Keratinocyte (primary cell): ENCODE measurements around the gene ULK4. TPM values are rescaled to one million over a fixed set of nuclear protein-coding genes. Genes with fewer than 3 reads are reported as not detected.

ENCODE experiments used
- DNase-seq: peaks from one replicate; pipeline ENCODE4 v3.0.0-alpha.2; 2011; ENCODE audit warnings: low read depth, missing footprints, low spot score
- FAIRE-seq: peaks from 2 replicates; lab custom pipeline; 2011; peaks lifted over from hg19 to GRCh38; lab: Jason Lieb, UNC
- H2AFZ ChIP-seq: 2 replicates; pipeline ENCODE4 v1.6.0; 2012; ENCODE audit warnings: low read length, control low read depth, inconsistent platforms; ENCODE audit not compliant: control insufficient read depth
- H3K27ac ChIP-seq: 2 replicates; pipeline ENCODE4 v1.5.1; 2011; ENCODE audit warnings: low read length; ENCODE audit not compliant: control insufficient read depth, insufficient read depth
- H3K27me3 ChIP-seq: 3 replicates; pipeline ENCODE4 v1.6.0; 2011; ENCODE audit warnings: low read length; ENCODE audit not compliant: control insufficient read depth, insufficient read depth; ENCODE audit errors: extremely low read depth
- H3K36me3 ChIP-seq, 2 experiments: 2 replicates in 1 of 2; 3 replicates in 1 of 2; pipeline ENCODE4 v1.5.1; 2011; ENCODE audit warnings: low read length in 2 of 2, mild to moderate bottlenecking in 1 of 2; ENCODE audit not compliant: control insufficient read depth in 2 of 2, insufficient read depth in 2 of 2; ENCODE audit errors: extremely low read depth in 1 of 2
- H3K4me1 ChIP-seq: 3 replicates; pipeline ENCODE4 v1.5.1; 2011; ENCODE audit warnings: low read length; ENCODE audit not compliant: control insufficient read depth, insufficient read depth; ENCODE audit errors: extremely low read depth
- H3K4me2 ChIP-seq: 3 replicates; pipeline ENCODE4 v1.6.0; 2011; ENCODE audit warnings: low read depth, low read length; ENCODE audit not compliant: control insufficient read depth, insufficient read depth; ENCODE audit errors: extremely low read depth
- H3K4me3 ChIP-seq, 3 experiments: fragments of 200-600 bp in 1 of 3; sonication (generic) in 1 of 3; 2 replicates in 2 of 3; 3 replicates in 1 of 3; pipeline ENCODE4 v1.5.1; 2011 to 2016; ENCODE audit warnings: low read length in 3 of 3, mild to moderate bottlenecking in 3 of 3, control low read depth in 2 of 3, inconsistent platforms in 1 of 3, low read depth in 1 of 3, mixed read lengths in 1 of 3, mixed run types in 1 of 3, moderate library complexity in 1 of 3; ENCODE audit not compliant: control insufficient read depth in 2 of 3, insufficient read depth in 2 of 3; ENCODE audit errors: extremely low read depth in 1 of 3
- H3K79me2 ChIP-seq: 2 replicates; pipeline ENCODE4 v1.6.0; 2012; ENCODE audit warnings: low read length; ENCODE audit not compliant: control insufficient read depth, insufficient read depth
- H3K9ac ChIP-seq: 3 replicates; pipeline ENCODE4 v1.6.0; 2011; ENCODE audit warnings: low read length; ENCODE audit not compliant: control insufficient read depth, insufficient read depth; ENCODE audit errors: extremely low read depth
- H3K9me1 ChIP-seq: 3 replicates; pipeline ENCODE4 v1.6.0; 2011; ENCODE audit warnings: low read length; ENCODE audit not compliant: control insufficient read depth, insufficient read depth; ENCODE audit errors: extremely low read depth
- H3K9me3 ChIP-seq: 2 replicates; pipeline ENCODE4 v1.5.1; 2012; ENCODE audit warnings: low read depth, low read length; ENCODE audit not compliant: control insufficient read depth
- H4K20me1 ChIP-seq: 3 replicates; pipeline ENCODE4 v1.6.0; 2011; ENCODE audit warnings: low read length; ENCODE audit not compliant: control insufficient read depth, insufficient read depth; ENCODE audit errors: extremely low read depth
- EZH2 ChIP-seq: IDR thresholded peaks from one replicate; pipeline ENCODE4 v1.6.1; 2012; ENCODE audit warnings: inconsistent platforms, mild to moderate bottlenecking, low read length, moderate library complexity
- dilution Hi-C: fragments of 300-500 bp; cut with MboI; formaldehyde crosslinking; loops from one replicate; pipeline ENCODE4 v1.7.0; 2020; ENCODE audit warnings: low sequenced_read_pairs; ENCODE audit not compliant: extremely low pct_ligation_motif_present
- polyA plus RNA-seq, 5 experiments: library from polyadenylated mRNA; depleted of rRNA in 3 of 5; stranded (reverse) in 3 of 5; stranded (forward) in 1 of 5; unstranded in 1 of 5; fragments of >200 nt; gene quantifications; 1 replicate in 1 of 5; 2 replicates in 3 of 5; 3 replicates in 1 of 5; pipeline versions ENCODE4 v1.2.1 to v1.2.3, GENCODE V29; 2011 to 2012; ENCODE audit warnings: missing spikeins in 2 of 5, low read depth in 1 of 5, low replicate concordance in 1 of 5
- TF ChIP-seq, protein P1 (sequence below), 3 experiments: IDR thresholded peaks in 1 of 3; conservative IDR thresholded peaks in 1 of 3; optimal IDR thresholded peaks in 1 of 3; 2 replicates in 2 of 3; 3 replicates in 1 of 3; pipeline versions ENCODE3 to v1.5.1; 2011; ENCODE audit warnings: low read length in 3 of 3, mild to moderate bottlenecking in 3 of 3, moderate library complexity in 2 of 3, control low read depth in 1 of 3, inconsistent platforms in 1 of 3; ENCODE audit not compliant: insufficient read depth in 2 of 3; ENCODE audit errors: extremely low read depth in 1 of 3

ULK4 gene
- polyA plus RNA-seq, 1 donor (not counting 4 experiments of a cell fraction or from before 2014, with no cell fraction given), result 6.1 TPM

- H3K79me2 ChIP-seq, result peaks cover 2% of the 10 kb centered on the region
- FAIRE-seq, result no peak
- H3K9me1 ChIP-seq, result no peaks in the 10 kb centered on the region
- H3K36me3 ChIP-seq, result no peaks in the 10 kb centered on the region
- H3K9ac ChIP-seq, result no peak overlapping the region
- no peak overlapping the region for H2AFZ ChIP-seq
- dilution Hi-C loops, result no loop called here
- no peak overlapping the region for H3K27ac ChIP-seq
- H3K27me3 ChIP-seq, result no peaks in the 10 kb centered on the region
- no peak overlapping the region for H3K4me2 ChIP-seq
- peaks cover 6% of the 10 kb centered on the region for H3K4me1 ChIP-seq
- TF ChIP-seq EZH2, result no peak
- TF ChIP-seq, protein P1, sequence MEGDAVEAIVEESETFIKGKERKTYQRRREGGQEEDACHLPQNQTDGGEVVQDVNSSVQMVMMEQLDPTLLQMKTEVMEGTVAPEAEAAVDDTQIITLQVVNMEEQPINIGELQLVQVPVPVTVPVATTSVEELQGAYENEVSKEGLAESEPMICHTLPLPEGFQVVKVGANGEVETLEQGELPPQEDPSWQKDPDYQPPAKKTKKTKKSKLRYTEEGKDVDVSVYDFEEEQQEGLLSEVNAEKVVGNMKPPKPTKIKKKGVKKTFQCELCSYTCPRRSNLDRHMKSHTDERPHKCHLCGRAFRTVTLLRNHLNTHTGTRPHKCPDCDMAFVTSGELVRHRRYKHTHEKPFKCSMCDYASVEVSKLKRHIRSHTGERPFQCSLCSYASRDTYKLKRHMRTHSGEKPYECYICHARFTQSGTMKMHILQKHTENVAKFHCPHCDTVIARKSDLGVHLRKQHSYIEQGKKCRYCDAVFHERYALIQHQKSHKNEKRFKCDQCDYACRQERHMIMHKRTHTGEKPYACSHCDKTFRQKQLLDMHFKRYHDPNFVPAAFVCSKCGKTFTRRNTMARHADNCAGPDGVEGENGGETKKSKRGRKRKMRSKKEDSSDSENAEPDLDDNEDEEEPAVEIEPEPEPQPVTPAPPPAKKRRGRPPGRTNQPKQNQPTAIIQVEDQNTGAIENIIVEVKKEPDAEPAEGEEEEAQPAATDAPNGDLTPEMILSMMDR (optimal IDR thresholded peaks at IDR 0.05 in 1 of 3, IDR thresholded peaks at IDR 0.05 in 1 of 3, conservative IDR thresholded peaks at IDR 0.05 in 1 of 3; ENCODE audit: extremely low read depth in 1 of 3, insufficient read depth in 2 of 3, low read length in 3 of 3), result no peak
- H3K4me3 ChIP-seq, result no peak overlapping the region
- H4K20me1 ChIP-seq, result no peaks in the 10 kb centered on the region
- H3K9me3 ChIP-seq, result no peaks in the 10 kb centered on the region
- no peak for DNase-seq
These were observed 5.3 kb downstream of the ULK4 start for GRCh38 chr3:41956574-41956973.

GRCh38 chr3:41955192-41955591 lies 6.7 kb downstream of the ULK4 start:
- H3K4me1 ChIP-seq, result no peaks in the 10 kb centered on the region
- FAIRE-seq (no peak), DNase-seq (no peak)
- no peak overlapping the region for H3K4me2 ChIP-seq
- no peaks in the 10 kb centered on the region for H3K27me3 ChIP-seq
- no peak overlapping the region for H3K9ac ChIP-seq
- H4K20me1 ChIP-seq, result no peaks in the 10 kb centered on the region
- TF ChIP-seq, protein P1 (optimal IDR thresholded peaks at IDR 0.05 in 1 of 3, IDR thresholded peaks at IDR 0.05 in 1 of 3, conservative IDR thresholded peaks at IDR 0.05 in 1 of 3; ENCODE audit: extremely low read depth in 1 of 3, insufficient read depth in 2 of 3, low read length in 3 of 3), result no peak
- no peak for TF ChIP-seq EZH2
- no peak overlapping the region for H2AFZ ChIP-seq
- no peaks in the 10 kb centered on the region for H3K9me1 ChIP-seq
- H3K36me3 ChIP-seq, result no peaks in the 10 kb centered on the region
- H3K27ac ChIP-seq, result no peak overlapping the region
- H3K79me2 ChIP-seq, result peaks cover 2% of the 10 kb centered on the region
- dilution Hi-C loops, result no loop called here
- H3K4me3 ChIP-seq, result no peak overlapping the region
- no peaks in the 10 kb centered on the region for H3K9me3 ChIP-seq
